Ammon's horn (tissue), 1 donor: ENCODE results near the gene ZNF423.

Experiments used
- DNase-seq: peaks from one replicate; pipeline ENCODE4 v3.0.0-alpha.2; 2016; ENCODE audit warnings: low spot score

Gene ZNF423

DNA sequence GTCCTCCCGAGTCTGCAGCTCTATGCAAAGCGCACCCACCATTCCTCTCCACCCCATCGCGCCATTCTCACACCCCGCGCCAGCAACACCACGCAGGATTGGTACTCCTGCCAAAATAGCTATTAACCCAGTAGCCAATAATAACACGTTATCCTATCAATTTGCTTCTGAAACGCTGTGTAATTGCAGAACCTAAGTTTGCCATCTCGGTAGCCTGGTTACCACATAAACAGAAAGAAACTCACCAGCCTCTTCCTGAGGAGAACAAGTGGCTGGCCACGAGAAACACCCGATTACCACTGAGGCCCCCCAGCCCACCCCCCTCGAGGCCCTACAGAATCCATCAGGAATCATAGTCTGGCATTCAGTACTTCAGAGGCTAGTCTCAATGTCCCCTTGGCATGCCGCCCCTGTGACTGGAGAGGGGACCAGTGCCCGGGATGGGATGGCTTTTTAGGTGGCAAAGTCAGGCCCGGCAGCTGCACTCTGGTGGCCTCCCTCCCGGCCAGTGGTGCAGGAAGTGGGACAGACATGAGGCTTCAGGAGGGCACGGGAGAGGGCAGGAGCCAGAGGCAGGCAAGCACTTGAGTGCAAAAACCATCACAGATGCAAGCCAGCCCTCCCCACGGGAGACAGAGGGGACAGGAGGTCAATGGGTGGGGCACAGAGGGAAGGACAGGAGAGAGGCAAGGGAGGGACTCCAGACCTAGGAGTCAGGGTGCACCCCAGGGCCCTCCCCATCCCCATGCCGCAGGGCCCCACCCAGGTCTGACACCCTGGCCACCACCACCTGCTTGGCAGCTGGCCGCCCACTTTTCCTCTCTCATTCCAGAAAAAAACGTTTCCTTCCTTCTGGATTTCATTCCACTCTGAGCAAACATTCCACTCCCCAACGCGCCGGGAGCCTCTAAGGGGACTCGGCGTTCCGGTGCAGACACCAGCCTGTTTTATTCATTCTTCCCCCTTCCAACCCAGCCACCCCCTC, 192.5 kb downstream of the ZNF423 start:
- no peak for DNase-seq

DNA sequence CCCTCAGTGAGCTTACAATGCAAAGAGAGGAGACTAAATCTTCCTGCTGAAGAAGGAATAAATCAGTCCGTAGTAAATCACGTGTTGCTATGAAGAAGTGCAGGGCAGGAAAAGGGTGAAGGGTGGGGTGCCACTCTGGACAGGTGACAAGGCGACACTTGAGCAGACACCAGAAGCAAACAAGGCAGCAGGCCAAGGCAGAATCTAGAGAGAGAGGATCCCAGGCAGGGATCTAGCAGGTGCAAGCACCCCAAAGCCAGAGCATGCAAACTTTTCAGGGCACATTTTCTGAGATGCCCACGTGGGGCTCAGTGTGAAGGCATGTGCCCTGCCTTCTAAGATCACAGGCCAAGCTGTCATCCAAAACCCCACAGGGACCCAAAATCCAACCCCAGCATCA, 193.3 kb downstream of the ZNF423 start:
- no peak for DNase-seq

DNA sequence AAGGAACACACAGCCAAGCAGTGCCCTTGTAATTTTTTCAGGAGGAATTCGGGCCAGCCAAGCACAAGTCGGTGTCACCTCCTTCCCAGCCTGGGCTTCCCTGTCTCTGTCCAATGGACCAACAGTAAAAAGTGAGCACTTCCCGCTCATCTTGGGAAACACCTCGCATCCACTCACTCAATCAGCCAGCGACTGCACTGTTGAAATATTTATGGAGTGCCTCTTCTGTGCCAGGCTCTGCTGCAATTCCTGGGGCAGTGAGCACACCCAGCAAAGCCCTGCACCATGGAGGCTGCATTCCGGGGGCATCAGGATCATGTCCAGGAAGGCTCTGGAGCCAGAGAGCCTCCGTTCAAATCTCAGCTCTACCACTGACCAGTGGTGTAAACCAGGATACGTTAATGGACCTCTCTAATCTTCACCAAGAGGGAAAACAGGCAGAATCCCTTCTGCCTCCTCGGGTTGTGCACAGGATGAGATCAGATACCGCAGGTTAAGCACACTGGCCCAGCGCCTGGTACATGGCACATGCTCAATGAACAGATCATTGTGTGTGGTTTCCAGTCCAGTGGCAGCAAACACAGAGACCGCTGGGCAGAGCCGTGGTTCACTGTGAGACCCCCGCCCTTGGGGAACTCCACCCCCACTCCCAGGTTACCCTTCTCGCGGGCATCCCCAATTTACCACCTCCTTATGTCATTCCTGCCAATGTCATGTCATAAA, 194.3 kb downstream of the ZNF423 start:
- no peak for DNase-seq

DNA sequence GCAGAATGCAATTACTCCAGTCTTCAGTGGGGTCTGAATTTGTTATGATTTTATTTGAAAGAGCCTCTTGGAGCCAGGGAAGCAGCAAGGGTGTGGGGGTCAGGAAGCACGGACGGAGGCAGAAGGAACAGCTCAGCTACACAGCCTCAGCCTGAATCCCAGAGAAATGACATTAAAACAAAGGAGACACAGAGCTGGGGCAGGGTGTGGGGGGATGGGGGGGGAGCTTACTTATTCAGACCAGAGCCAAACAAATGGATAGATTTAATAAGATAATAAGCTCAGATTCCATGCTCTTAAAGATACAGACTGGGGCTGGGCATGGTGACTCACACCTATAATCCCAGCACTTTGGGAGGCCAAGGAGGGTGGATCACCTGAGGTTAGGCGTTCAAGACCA, 195.3 kb downstream of the ZNF423 start:
- DNase-seq, result no peak

DNA sequence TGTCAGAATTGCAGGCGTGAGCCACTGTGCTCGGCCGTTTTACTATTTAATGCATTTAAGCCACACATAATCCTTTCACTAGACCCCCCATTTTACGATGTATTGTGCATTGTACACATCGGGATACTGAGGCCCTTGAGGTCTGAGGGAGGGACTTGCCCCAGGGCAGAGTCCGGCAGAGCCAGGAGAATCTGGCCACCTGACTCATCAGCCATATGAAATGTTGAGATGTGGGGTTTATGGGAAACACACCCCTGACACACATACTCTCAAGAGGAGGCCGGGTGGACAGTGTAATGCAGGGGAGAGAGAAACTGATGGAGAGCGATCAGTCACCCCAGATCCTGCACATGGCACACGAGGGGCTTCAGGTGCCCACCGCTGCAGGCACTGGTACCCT, 196.6 kb downstream of the ZNF423 start:
- DNase-seq, result no peak

DNA sequence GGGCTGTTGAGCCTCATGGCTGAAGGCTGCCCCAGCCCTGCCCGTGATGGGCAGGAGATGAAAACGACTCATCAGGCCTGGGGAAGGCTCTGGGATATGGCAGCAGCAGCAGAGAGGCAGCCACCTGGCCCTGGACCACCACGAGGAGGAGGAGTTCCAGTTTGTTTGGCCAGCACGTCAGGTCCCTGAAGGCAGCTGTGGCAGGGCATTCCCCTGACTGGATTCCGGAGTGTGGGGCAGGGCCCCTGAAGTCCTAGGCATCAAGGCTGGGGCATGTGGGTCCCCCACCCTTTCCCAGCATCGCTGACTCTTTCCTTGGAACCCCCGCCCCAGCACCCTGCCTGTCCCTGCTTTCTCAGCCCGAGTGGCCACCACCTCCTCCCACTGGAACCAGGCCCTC, 197.4 kb downstream of the ZNF423 start:
- DNase-seq, result no peak

DNA sequence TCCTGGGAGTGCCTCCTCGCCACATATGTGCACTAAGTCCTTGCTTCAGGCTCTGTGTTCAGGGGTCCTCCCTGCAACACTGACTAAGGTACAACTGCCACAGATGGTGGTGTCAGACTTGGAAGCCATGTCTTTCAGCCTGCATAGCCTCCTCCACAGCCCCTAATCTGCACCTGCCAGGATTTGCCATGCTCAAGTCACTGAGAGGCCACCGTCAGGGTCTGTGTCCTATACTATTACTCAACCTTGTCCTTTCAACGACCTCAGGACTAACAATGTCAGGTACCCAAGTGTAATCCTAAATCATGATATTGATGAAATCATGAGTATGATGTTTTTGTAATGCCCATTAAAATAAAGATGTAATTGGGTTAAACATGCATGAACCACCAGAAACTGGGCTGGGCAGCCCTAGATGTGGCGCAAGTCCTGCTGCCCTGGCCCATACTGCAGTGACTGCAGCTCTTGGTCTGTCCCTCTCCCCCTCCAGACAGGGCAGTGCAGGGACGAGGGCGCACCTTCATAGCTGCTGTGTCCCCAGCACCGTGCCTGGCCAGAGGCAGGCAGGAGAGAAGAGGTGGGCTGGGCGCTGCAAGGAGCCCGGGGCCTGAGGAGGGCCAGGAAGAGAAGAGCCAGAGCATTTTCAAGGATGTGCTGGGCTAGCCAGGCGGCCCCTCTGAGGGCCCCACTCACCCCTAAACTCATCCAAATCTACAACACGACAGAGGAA, 198.0 kb downstream of the ZNF423 start:
- DNase-seq, result no peak

DNA sequence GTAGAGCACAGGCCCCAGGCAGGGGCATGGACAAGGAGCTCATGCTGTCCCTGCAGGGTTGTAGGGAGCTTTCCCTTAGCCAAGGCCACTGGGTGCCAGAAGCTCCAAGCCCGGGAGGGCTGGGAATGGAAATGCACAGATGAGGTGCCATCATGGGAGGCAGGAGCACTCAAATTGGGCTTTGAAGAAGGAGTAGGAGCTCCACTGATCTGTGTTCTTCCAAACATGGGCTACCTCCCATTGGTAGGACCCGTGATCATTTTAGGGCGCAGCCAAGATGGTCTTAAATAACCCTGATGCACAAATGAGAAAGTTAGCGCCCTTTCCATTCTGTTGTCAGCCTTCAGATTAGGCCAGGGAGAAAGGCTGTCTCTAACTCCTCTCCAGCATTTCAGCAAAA, 201.5 kb downstream of the ZNF423 start:
- no peak for DNase-seq

DNA sequence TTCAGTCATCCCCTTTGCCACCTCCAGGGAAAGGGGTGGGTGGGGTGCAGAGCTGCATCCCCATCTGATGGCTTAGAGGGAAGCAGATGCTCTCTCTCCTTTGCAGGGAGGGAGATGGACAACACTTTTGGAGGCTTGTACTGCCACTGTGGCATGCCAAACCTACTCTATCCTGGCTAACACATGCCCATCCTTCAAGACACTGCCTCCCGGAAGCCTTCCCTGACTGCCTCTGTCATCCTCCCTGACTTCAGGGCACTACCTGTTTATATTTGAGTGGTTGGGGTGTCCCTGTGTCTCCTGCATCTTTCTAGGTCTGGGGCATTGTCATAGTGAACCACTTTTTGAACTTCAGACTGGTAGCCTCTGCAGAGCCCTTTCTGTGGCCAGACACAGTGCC, 202.3 kb downstream of the ZNF423 start:
- no peak for DNase-seq

DNA sequence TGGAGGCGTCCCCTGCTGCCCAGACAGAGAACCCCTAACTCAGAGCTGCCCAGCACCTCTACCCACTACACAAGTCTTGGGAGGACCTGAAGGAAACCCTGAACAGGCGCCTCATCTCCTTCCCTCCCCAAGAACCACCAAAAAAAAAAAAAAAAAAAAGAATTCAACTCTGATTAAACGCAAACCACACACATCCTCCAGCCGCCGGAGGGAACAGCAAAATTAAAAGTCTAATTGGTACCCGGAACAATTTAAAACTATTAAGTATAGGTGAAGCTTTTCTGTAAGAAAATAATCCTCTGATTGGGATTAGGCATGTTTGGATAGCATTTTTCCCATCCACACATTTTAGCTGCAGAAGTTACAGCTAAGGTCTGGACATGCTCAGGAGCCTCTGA, 202.7 kb downstream of the ZNF423 start:
- no peak for DNase-seq

DNA sequence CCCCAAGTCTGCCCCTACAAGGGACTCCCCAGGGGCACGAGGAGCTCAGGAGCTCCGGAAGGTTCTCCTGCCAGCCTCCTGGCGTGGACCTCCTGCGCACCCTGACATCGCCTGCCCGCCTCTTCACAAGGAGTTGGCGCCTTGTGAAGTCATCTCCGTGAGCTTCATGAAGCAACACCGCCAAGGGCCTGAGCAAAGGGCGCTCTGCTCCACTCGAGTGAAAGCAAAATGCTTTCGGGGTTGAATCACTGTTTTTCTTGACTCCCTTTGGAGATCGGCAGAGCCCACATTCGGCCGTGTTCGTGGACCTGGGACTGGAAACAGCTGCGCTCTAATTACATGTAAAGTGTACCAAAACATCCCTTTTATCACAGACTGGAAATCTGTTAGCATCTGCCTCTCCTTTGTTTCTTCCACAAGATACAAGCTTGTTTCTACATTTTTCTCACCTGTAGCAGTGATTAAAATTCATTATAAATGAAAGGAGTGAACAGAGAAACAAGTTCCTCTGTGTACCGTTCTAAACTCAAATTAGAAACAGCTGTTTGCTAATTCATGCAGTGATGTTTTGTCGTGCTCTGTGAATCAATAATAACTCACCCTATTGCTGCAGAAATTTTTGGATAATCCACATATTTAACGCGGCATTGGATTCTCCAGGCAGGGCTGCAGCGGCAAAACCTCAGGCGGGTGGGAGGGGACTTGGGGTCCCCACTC, 203.3 kb downstream of the ZNF423 start:
- DNase-seq, result no peak

DNA sequence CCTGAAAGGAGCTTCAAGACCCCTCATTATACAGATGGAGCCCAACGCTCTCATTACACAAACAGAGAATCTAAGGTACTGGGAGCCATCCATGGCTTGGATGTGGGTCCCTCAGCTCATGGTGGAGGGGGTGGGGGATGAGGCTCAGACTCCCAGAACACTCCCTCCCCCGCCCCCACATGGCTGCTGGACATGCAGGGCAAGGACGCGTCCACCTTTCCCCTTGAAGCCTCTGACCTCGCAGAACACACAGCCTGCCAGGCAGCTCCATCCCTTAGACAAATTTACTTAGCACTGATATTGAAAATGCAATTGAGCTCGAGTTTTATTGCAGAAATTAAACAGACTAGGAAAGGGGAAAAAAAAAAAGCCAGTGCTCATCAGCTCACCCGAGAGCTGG, 203.9 kb downstream of the ZNF423 start:
- no peak for DNase-seq

DNA sequence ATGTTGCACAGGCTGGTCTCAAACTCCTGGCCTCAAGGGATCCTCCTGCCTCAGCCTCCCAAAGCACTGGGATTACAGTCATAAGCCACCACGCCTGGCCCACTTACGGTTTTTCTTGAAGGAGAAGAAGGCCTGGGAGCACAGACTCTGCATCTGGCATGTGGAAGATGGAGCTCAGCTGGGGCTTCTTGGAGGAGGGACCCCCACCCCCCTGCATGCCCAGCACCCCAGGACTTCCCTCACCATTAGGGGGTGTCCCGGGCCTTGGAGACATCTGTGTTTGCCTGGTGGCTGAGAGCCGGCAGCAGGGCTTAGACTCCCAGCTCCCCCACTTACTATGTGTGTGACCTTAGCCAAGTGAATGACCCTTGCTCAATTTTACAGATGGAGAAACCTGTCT, 204.7 kb downstream of the ZNF423 start:
- no peak for DNase-seq

DNA sequence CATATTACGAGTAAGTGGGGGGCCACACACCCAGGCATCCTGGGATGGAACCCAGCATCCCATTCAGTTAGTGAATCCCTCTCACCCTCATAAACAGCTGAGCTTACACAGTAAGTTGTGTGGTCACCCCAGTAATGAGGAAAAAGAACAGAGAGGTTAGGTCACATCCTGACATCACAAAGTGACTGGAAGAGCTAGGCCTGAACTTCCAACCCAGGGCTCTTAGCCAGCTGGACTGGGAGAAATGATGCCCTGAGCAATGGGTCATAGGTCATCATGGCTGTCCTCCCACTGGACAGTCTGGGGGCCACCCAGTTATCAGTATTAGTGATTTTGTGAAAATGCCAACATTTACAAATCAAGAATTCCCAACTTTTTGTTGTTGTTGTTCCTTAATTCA, 205.3 kb downstream of the ZNF423 start:
- no peak for DNase-seq

DNA sequence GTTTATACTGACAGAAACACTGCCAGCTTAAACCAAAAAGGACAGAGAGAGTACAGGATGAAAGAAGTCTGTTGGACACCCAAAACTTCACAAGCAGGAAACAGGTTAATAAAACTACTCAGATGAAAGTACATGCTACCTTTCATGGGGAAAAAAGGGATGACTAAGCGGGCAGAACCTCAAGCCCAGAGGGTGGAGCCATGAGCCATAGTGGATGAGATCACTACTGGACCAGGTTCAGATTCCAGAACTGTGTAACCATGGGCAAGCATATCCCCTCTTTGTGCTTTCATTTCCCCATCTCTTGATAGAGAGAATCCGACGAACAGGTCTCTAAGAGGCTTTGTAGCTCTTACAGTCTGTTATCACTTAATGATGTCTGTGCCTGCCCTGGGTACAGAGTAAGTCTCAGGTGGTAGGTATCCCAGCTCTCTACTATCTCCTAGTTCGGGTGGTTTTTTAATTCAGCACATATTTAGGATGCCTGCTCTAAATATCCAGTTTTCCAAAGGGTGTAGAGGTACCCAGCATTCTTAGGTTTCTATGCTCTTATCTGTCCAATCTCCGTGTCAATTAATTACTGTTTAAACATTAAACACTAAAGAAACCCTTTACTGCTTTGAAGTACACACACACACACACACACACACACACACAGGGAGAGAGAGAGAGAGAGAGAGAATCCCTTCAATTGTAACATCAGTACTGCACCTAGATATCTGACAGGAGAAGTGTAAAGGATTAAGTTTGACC, 206.7 kb downstream of the ZNF423 start:
- no peak for DNase-seq

DNA sequence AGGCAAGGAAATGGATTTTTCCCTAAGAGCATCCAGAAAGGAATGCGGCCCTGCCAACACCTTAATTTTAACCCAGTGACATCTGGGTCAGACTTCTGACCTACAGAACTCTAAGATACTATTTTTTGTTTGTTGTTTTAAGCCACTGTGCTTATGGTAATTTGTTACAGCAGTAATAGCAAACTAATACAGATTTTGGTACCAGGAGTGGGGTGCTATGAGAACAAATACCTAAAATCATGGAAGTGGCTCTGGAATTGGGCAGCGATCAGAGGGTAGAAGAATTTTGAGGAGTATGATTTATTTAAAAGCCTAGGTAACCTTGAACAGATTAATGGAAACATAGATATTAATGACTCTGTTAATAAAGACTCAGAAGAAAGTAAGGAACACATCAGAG, 208.2 kb downstream of the ZNF423 start:
- no peak for DNase-seq

DNA sequence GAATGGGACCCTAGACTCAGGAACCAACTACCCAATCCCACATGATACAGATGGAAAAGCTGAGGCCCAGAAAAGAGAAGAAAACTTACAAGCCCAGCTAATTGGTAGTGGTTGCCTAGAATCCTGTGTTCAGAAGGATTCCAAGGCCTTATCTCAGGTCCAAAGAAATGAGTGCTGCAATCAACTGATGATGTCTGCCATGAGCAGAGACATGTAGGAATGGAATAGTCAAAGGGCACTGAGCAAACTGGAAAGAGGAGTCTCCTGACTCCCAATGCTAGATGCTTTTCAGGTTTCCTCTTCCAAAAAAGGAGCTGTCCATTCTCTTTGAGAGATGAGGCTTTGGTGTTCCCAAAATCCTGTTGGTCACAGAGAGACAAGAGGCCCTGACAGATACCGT, 210.6 kb downstream of the ZNF423 start:
- DNase-seq, result no peak

DNA sequence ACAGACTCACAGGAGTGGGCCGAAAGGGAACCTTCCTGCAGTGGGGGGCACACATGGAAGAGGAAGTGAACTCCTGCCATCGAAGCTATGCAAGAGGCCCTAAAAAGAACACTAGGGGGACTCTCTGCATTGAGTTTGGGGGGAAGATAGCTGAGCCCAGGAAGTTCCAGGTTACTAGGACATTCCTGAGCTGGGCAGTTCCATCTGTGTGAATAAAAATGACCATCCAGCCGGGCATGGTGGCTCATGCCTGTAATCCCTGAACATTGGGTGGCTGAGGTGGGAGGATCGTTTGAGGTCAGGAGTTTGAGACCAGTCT, 211.8 kb downstream of the ZNF423 start:
- DNase-seq, result no peak

DNA sequence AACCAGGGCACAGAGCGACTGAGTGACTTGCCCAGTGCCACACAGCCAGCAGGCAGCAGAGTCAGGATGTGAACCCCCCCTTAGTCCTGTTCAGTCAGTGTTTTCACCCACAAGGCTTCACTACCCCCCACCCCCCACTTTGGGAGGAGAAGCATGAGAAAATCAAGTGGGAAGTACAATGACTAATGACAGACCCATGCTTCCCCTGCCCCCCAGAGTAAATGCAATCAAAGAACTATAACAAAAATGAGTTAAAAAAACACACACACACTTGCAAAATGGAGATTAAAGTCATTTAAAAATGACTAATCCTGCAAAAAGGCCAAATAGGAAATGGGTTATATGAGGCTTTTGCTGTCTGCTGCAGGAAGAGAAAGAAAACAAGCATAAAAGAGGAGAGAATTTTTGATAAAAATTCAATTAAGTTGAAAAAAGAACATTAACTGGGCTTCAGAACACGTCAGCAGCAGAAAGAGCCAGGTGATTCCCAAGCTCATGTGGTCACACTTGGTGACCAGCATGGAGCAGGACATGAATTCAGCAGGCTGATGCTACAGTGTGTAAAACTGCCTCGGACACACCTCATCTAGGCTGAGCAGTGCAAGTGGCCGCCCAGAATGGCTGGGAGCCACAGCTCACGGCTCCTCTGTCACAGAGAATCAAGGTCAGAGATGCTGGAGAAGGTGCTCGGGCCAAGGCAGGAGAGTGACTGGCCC, 212.3 kb downstream of the ZNF423 start:
- DNase-seq, result no peak

DNA sequence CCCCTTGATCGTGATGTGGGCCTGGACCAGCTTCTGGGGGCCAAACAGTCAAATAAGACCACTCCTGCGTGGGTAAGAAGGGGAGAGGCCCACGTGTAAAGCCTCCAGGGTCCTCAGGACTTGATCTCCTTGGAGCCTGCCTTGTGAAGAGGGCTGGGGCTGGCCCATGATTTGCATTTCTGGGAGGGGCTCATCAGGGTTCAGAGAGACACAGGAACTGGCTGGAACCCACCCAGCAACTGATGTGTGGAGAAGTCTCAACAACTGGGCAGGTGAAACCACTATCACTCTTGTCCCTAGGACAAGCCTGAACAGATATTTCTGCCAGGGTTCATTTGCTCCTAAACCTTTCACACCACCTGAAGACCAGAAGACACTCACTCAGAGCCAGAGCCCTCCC, 214.7 kb downstream of the ZNF423 start:
- no peak for DNase-seq

DNA sequence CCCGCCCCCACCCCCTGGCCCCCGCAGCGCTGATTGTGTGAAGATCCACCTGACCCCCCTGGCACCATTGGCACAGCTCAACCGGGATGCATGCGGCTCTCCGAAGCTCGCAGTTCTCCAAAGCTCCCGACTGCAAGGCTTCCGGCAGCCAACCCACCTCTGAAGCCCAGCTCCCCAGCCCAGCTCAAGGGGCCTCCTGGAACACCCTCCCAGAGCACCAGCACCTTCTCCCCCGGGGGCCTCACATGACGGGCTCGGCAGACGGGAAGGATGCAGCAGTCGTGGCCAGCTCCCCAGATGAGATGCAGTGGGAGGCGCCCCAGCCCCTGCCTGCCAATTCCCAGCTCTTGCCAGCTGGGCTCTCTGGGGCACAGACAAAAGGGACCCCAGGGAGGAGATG, 215.3 kb downstream of the ZNF423 start:
- no peak for DNase-seq
